Activated CD8-positive, alpha-beta T cell treated with anti-CD3 and anti-CD28 coated beads for 36 hours (primary cell): ENCODE data around the gene SRA1. TPM values are rescaled to one million over a fixed set of nuclear protein-coding genes. Genes with fewer than 3 reads are reported as not detected.

Source experiments
- ATAC-seq: fragments of 200-7000 bp; cut with Tn5 transposase; one replicate; pipeline ENCODE4 v1.10.0; 2021; ENCODE audit warnings: mild to moderate bottlenecking, moderate library complexity
- CTCF ChIA-PET: fragments of 350-600 bp; sonication (Branson Sonifier 250); formaldehyde crosslinking; loops from one replicate; lab custom pipeline; 2021; ENCODE audit warnings: antibody characterized with exemption; lab: Charles Lee
- POLR2A ChIA-PET: fragments of 350-600 bp; sonication (Branson Sonifier 250); formaldehyde crosslinking; loops from one replicate; lab custom pipeline; 2021; ENCODE audit warnings: antibody characterized with exemption; lab: Charles Lee
- DNase-seq: peaks from one replicate; pipeline ENCODE4 v3.0.0-alpha.2; 2020
- H3K27ac Mint-ChIP-seq: one replicate; pipeline ENCODE4 v1.8.0; 2021; ENCODE audit warnings: mild to moderate bottlenecking, mixed read lengths
- H3K27me3 Mint-ChIP-seq: one replicate; pipeline ENCODE4 v1.8.0; 2021; ENCODE audit warnings: mixed read lengths
- H3K36me3 Mint-ChIP-seq: one replicate; pipeline ENCODE4 v1.8.0; 2021; ENCODE audit warnings: low read depth, mixed read lengths
- H3K4me1 Mint-ChIP-seq: one replicate; pipeline ENCODE4 v1.8.0; 2021; ENCODE audit warnings: low read depth, mixed read lengths
- H3K4me3 Mint-ChIP-seq: one replicate; pipeline ENCODE4 v1.8.0; 2021; ENCODE audit warnings: mild to moderate bottlenecking, moderate library complexity, mixed read lengths
- H3K9me3 Mint-ChIP-seq: one replicate; pipeline ENCODE4 v1.8.0; 2021; ENCODE audit warnings: mixed read lengths
- CTCF ChIP-seq: fragments of 200-600 bp; IDR thresholded peaks from one replicate; pipeline ENCODE4 v1.8.0; 2022; ENCODE audit warnings: antibody characterized with exemption, mild to moderate bottlenecking
- intact Hi-C: fragments of 100-400 bp; cut with micrococcal nuclease; formaldehyde crosslinking; loops from one replicate; pipeline ENCODE4 v1.10.0; 2022
- microRNA-seq: library from miRNA; unstranded; fragments of <30 nt; microRNA quantifications from one replicate; pipeline ENCODE4 v1.2.0, GENCODE V29; 2022; ENCODE audit warnings: borderline microRNAs expressed, borderline replicate concordance
- total RNA-seq, 2 experiments: library from RNA; stranded (reverse); gene quantifications; one replicate each; pipeline ENCODE4 v1.2.3, GENCODE V29; 2021

SRA1 gene
- total RNA-seq, 2 experiments from 2014 or later = 47.8 to 49.5 TPM

- intact Hi-C loops = no loop called here
- POLR2A ChIA-PET = no interaction called here
- no peak overlapping the region for H3K4me3 Mint-ChIP-seq
- H3K27me3 Mint-ChIP-seq = no peaks in the 10 kb centered on the region
- H3K27ac Mint-ChIP-seq = no peak overlapping the region
- peaks cover 12% of the 10 kb centered on the region for H3K36me3 Mint-ChIP-seq
- CTCF ChIA-PET = interaction anchor here (1.2 to 1.4 kb wide), 3 partner anchors 16 to 132 kb away, joined by 4 to 7 read pairs (median 5); no protein-coding TSS in a partner anchor
- no peaks in the 10 kb centered on the region for H3K9me3 Mint-ChIP-seq
- ATAC-seq (no peak), DNase-seq (no peak)
- peaks cover 6% of the 10 kb centered on the region for H3K4me1 Mint-ChIP-seq
- TF ChIP-seq CTCF = no peak
These were observed 54.4 kb downstream of the SRA1 start for GRCh38 chr5:140502834-140503233.

Small RNA genes within 50 kb of the gene (microRNA-seq; reads per million reads assigned to microRNA genes)
- gene MIR6831 = not detected

Other genes with a start within 250 kb of the SRA1 start
- gene HBEGF, start 210.9 kb downstream of the SRA1 start, total RNA-seq = 1 to 10 TPM; 5.1 to 6.4 TPM
- under 1 TPM in 1 of 2 experiments, not detected in 1; 0.36 TPM for gene SLC4A9, start 197.3 kb downstream of the SRA1 start, total RNA-seq
- gene ANKHD1, start 155.6 kb downstream of the SRA1 start, total RNA-seq = 100 to 1,000 TPM in 1 of 2 experiments, 10 to 100 TPM in 1; 99.3 to 103 TPM
- gene EIF4EBP3, start 9.8 kb downstream of the SRA1 start, total RNA-seq = 10 to 100 TPM; 19.6 to 20.3 TPM
- gene APBB3, start 7.1 kb upstream of the SRA1 start, total RNA-seq = 10 to 100 TPM; 24.9 TPM
- gene SLC35A4, start 7.4 kb upstream of the SRA1 start, total RNA-seq = 10 to 100 TPM; 72.9 to 73.6 TPM
- gene CD14, start 75.7 kb upstream of the SRA1 start, total RNA-seq = under 1 TPM; 0.36 to 0.41 TPM
- gene TMCO6, start 82.0 kb upstream of the SRA1 start, total RNA-seq = 10 to 100 TPM; 31.7 to 33.2 TPM
- 10 to 100 TPM; 63.1 to 64.5 TPM for gene NDUFA2, start 90.2 kb upstream of the SRA1 start, total RNA-seq
- gene IK, start 90.4 kb upstream of the SRA1 start, total RNA-seq = 10 to 100 TPM; 84.3 to 84.5 TPM
- 10 to 100 TPM; 30.1 to 31.8 TPM for gene WDR55, start 107.4 kb upstream of the SRA1 start, total RNA-seq
- 1 to 10 TPM; 2.9 to 3.2 TPM for gene DND1, start 116.1 kb upstream of the SRA1 start, total RNA-seq
- 10 to 100 TPM; 84.5 to 84.9 TPM for gene HARS1, start 133.9 kb upstream of the SRA1 start, total RNA-seq
- 10 to 100 TPM; 26.1 TPM for gene HARS2, start 134.0 kb upstream of the SRA1 start, total RNA-seq
- 10 to 100 TPM; 47.6 to 50.1 TPM for gene ZMAT2, start 143.0 kb upstream of the SRA1 start, total RNA-seq
- gene PCDHA1, start 228.7 kb upstream of the SRA1 start, total RNA-seq = not detected
- not detected for gene PCDHA2, start 237.4 kb upstream of the SRA1 start, total RNA-seq
- gene PCDHA3, start 243.6 kb upstream of the SRA1 start, total RNA-seq = not detected
- gene PCDHA4, start 249.6 kb upstream of the SRA1 start, total RNA-seq = not detected